ENCODE results near the gene ITGA6.
A peak's percentile ranks its signal among the peaks of the same experiment; 100 is the strongest.

ITGA6 gene

GRCh38 chr2:172429301-172429968 is 2.0 kb downstream of the ITGA6 start:
- H3K9me3 ChIP-seq (ENCODE audit: control insufficient read depth, low read length), result no peaks in the 10 kb centered on the region
- H3K27ac ChIP-seq, result no peak overlapping the region
- no peak overlapping the region for H3K9ac ChIP-seq
- H3K27me3 ChIP-seq (ENCODE audit: control insufficient read depth, insufficient read depth, low read length), result no peaks in the 10 kb centered on the region
- H3K4me2 ChIP-seq (ENCODE audit: low read length), result peak overlapping the region; percentile 81
- H3K4me3 ChIP-seq (ENCODE audit: low read depth, low read length), result peak overlapping the region; percentile 67
- peak overlapping the region; percentile 16 for H2AFZ ChIP-seq
- H3K79me2 ChIP-seq, result no peaks in the 10 kb centered on the region
- H3K4me1 ChIP-seq, result peaks cover 5% of the 10 kb centered on the region
- TF ChIP-seq, protein P1, sequence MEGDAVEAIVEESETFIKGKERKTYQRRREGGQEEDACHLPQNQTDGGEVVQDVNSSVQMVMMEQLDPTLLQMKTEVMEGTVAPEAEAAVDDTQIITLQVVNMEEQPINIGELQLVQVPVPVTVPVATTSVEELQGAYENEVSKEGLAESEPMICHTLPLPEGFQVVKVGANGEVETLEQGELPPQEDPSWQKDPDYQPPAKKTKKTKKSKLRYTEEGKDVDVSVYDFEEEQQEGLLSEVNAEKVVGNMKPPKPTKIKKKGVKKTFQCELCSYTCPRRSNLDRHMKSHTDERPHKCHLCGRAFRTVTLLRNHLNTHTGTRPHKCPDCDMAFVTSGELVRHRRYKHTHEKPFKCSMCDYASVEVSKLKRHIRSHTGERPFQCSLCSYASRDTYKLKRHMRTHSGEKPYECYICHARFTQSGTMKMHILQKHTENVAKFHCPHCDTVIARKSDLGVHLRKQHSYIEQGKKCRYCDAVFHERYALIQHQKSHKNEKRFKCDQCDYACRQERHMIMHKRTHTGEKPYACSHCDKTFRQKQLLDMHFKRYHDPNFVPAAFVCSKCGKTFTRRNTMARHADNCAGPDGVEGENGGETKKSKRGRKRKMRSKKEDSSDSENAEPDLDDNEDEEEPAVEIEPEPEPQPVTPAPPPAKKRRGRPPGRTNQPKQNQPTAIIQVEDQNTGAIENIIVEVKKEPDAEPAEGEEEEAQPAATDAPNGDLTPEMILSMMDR (IDR thresholded peaks at IDR 0.05), result no peak
- H3K36me3 ChIP-seq (ENCODE audit: control insufficient read depth, insufficient read depth, low read length), result no peaks in the 10 kb centered on the region

DNA sequence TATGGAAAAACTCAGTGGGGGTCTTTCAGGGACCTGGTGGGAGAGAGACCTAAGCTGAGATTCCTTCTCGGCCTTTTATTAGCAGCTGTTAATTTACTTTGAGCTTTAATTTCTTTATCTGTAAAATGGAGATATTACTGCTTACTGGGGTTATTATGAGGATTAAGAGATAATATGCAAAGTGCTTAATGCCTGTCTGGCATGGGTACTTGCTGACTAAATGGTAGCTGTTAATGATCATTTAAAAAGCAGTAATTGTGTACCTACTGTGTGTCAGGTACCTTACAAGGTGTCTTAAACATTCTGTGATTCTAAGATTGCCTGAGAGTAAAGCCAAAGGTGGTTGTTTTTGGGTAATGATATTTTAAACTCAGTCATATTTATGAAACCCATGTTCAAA is 2.6 kb downstream of the ITGA6 start:
- peak overlapping the region; percentile 67 for H3K4me3 ChIP-seq (ENCODE audit: low read depth, low read length)
- no peak overlapping the region for H3K9ac ChIP-seq
- no peaks in the 10 kb centered on the region for H3K9me3 ChIP-seq (ENCODE audit: control insufficient read depth, low read length)

GRCh38 chr2:172430678-172431077 is 3.3 kb downstream of the ITGA6 start:
- no peaks in the 10 kb centered on the region for H3K9me3 ChIP-seq (ENCODE audit: control insufficient read depth, low read length)
- no peak overlapping the region for H3K4me2 ChIP-seq (ENCODE audit: low read length)
- no peak overlapping the region for H2AFZ ChIP-seq
- no peak overlapping the region for H3K27ac ChIP-seq
- H3K36me3 ChIP-seq (ENCODE audit: control insufficient read depth, insufficient read depth, low read length), result no peaks in the 10 kb centered on the region
- TF ChIP-seq, protein P1 (IDR thresholded peaks at IDR 0.05), result no peak
- no peak overlapping the region for H3K4me3 ChIP-seq (ENCODE audit: low read depth, low read length)
- no peaks in the 10 kb centered on the region for H3K27me3 ChIP-seq (ENCODE audit: control insufficient read depth, insufficient read depth, low read length)
- no peak overlapping the region for H3K9ac ChIP-seq
- H3K4me1 ChIP-seq, result peaks cover 5% of the 10 kb centered on the region
- no peaks in the 10 kb centered on the region for H3K79me2 ChIP-seq

More for the DNA sequence above, 2.6 kb downstream of the ITGA6 start:
- Histone ChIP-seq H3K27ac (no peak overlapping the region), H3K36me3 (ENCODE audit: control insufficient read depth, insufficient read depth, low read length) (no peaks in the 10 kb centered on the region), H3K27me3 (ENCODE audit: control insufficient read depth, insufficient read depth, low read length) (no peaks in the 10 kb centered on the region), H3K79me2 (no peaks in the 10 kb centered on the region), H2AFZ (no peak overlapping the region), H3K4me2 (ENCODE audit: low read length) (peak overlapping the region; percentile 81), H3K4me1 (peaks cover 5% of the 10 kb centered on the region)
- TF ChIP-seq, protein P1 (IDR thresholded peaks at IDR 0.05), result no peak

GRCh38 chr2:172431463-172431862 is 4.1 kb downstream of the ITGA6 start:
- no peak overlapping the region for H3K27ac ChIP-seq
- H3K79me2 ChIP-seq, result no peaks in the 10 kb centered on the region
- H3K9ac ChIP-seq, result no peak overlapping the region
- H3K9me3 ChIP-seq (ENCODE audit: control insufficient read depth, low read length), result no peaks in the 10 kb centered on the region
- H3K4me2 ChIP-seq (ENCODE audit: low read length), result no peak overlapping the region
- H3K4me1 ChIP-seq, result peaks cover 5% of the 10 kb centered on the region
- no peak overlapping the region for H3K4me3 ChIP-seq (ENCODE audit: low read depth, low read length)
- TF ChIP-seq, protein P1 (IDR thresholded peaks at IDR 0.05), result no peak
- no peak overlapping the region for H2AFZ ChIP-seq
- no peaks in the 10 kb centered on the region for H3K36me3 ChIP-seq (ENCODE audit: control insufficient read depth, insufficient read depth, low read length)
- no peaks in the 10 kb centered on the region for H3K27me3 ChIP-seq (ENCODE audit: control insufficient read depth, insufficient read depth, low read length)

DNA sequence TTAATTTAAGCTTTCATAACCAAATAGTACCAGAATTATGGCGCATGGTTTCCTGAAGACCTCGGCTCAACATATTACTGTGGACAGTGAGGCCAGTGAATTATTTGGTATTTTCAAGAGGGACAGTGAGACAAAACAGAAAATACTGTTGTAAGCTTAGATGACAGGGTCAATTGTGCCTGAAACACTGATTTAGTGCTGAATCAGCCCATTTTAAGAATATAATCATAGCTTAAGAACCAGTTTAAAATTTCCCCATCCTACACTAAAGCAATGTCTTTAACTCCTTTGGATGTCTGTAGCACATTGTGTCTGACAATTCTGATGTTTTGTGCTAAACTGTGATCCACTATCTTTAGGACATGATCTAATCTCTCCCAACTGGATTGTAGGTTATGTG is 4.6 kb downstream of the ITGA6 start:
- Histone ChIP-seq H3K27ac (no peak overlapping the region), H3K9ac (no peak overlapping the region), H3K4me2 (ENCODE audit: low read length) (no peak overlapping the region), H3K9me3 (ENCODE audit: control insufficient read depth, low read length) (no peaks in the 10 kb centered on the region), H2AFZ (no peak overlapping the region), H3K27me3 (ENCODE audit: control insufficient read depth, insufficient read depth, low read length) (no peaks in the 10 kb centered on the region), H3K4me1 (peaks cover 1% of the 10 kb centered on the region), H3K4me3 (ENCODE audit: low read depth, low read length) (no peak overlapping the region), H3K79me2 (no peaks in the 10 kb centered on the region), H3K36me3 (ENCODE audit: control insufficient read depth, insufficient read depth, low read length) (no peaks in the 10 kb centered on the region)
- TF ChIP-seq, protein P1 (IDR thresholded peaks at IDR 0.05), result no peak
